HCT116 (cell line): ENCODE measurements around the gene RNF182. TPM values are rescaled to one million over a fixed set of nuclear protein-coding genes. Genes with fewer than 3 reads are reported as not detected.
"Not testable (repeated sequence)": the region's sequence is repeated elsewhere in the genome, so short reads cannot be mapped to it uniquely, and the experiment has no call there.

Experiments
- ATAC-seq: fragments of 200-7000 bp; cut with Tn5 transposase; 2 replicates; pipeline ENCODE4 v1.9.1; 2020; ENCODE audit warnings: mild to moderate bottlenecking, moderate library complexity
- Bru-seq: library from RNA; stranded (reverse); fragments of 400-500 nt; gene quantifications from one replicate; lab custom pipeline; 2021; lab: Mats Ljungman, UMichigan
- BruChase-seq, 2 experiments: library from RNA; stranded (reverse); fragments of 400-500 nt; gene quantifications; one replicate each; lab custom pipeline; 2021; lab: Mats Ljungman, UMichigan
- BruUV-seq: library from RNA; stranded (reverse); fragments of 400-500 nt; replicated peaks from 2 replicates; lab custom pipeline; 2021; lab: Mats Ljungman, UMichigan
- CTCF ChIA-PET: fragments of 300-600 bp; sonication (Branson Sonifier 250); formaldehyde crosslinking; loops from one replicate; lab custom pipeline; 2021; ENCODE audit warnings: antibody characterized with exemption; lab: Charles Lee
- POLR2A ChIA-PET: fragments of 300-600, 350-600 bp; sonication (Branson Sonifier 250); formaldehyde crosslinking; loops from one replicate; lab custom pipeline; 2021; ENCODE audit warnings: antibody characterized with exemption; lab: Charles Lee
- RAD21 ChIA-PET, 2 experiments: fragments of 300-600 bp; sonication (Branson Sonifier 250); formaldehyde crosslinking; loops; one replicate each; lab custom pipeline; 2023; ENCODE audit warnings: low total read pairs in 2 of 2; ENCODE audit not compliant: uncharacterized antibody in 2 of 2, unreplicated experiment in 2 of 2, low non-redundant PET in 1 of 2; lab: Charles Lee
- DNase-seq: peaks from one replicate; pipeline ENCODE4 v3.0.0-alpha.2; 2010; ENCODE audit warnings: low read depth, low spot score
- H2AFZ ChIP-seq: fragments of 200-600 bp; shearing (Covaris generic), sonication (generic); 2 replicates; pipeline ENCODE4 v1.6.1; 2017; ENCODE audit warnings: low read depth, mixed run types, mixed read lengths, antibody characterized with exemption, low read length; ENCODE audit not compliant: poor library complexity, severe bottlenecking
- H3K27ac ChIP-seq: 2 replicates; pipeline ENCODE4 v1.5.1; 2012; ENCODE audit warnings: low read depth, low read length
- H3K27me3 ChIP-seq: fragments of 200-600 bp; sonication (generic); 2 replicates; pipeline ENCODE4 v1.6.1; 2016; ENCODE audit warnings: mixed run types, low read length, mixed read lengths; ENCODE audit not compliant: insufficient read depth
- H3K36me3 ChIP-seq, 2 experiments: fragments of 200-500 bp in 1 of 2; fragments of 200-600 bp in 1 of 2; sonication (Bioruptor generic) in 1 of 2; sonication (generic) in 1 of 2; 2 replicates each; pipeline versions ENCODE4 v1.5.1 to v1.6.1; 2014 to 2016; ENCODE audit warnings: low read length in 2 of 2, inconsistent platforms in 1 of 2, mixed read lengths in 1 of 2, mixed run types in 1 of 2; ENCODE audit not compliant: insufficient read depth in 2 of 2, control insufficient read depth in 1 of 2
- H3K4me1 ChIP-seq, 2 experiments: fragments of 200-600 bp in 1 of 2; sonication (generic) in 1 of 2; 2 replicates each; pipeline versions ENCODE4 v1.5.1 to v1.6.1; 2012 to 2017; ENCODE audit warnings: low read length in 2 of 2, inconsistent platforms in 1 of 2, mild to moderate bottlenecking in 1 of 2, mixed read lengths in 1 of 2, mixed run types in 1 of 2, moderate library complexity in 1 of 2; ENCODE audit not compliant: insufficient read depth in 2 of 2, control insufficient read depth in 1 of 2
- H3K4me2 ChIP-seq: fragments of 200-600 bp; sonication (generic); 2 replicates; pipeline ENCODE4 v1.6.1; 2017; ENCODE audit warnings: mixed run types, low read length, mixed read lengths
- H3K4me3 ChIP-seq, 2 experiments: fragments of 200-600 bp in 1 of 2; sonication (generic) in 1 of 2; replicated peaks in 1 of 2; 2 replicates each; pipeline ENCODE4 v1.5.1; 2011 to 2016; ENCODE audit warnings: low read length in 2 of 2, control low read depth in 1 of 2, low read depth in 1 of 2, mild to moderate bottlenecking in 1 of 2, mixed read lengths in 1 of 2, mixed run types in 1 of 2
- H3K79me2 ChIP-seq: fragments of 200-600 bp; sonication (generic); 2 replicates; pipeline ENCODE4 v1.6.1; 2017; ENCODE audit warnings: mild to moderate bottlenecking, mixed run types, low read length, moderate library complexity, mixed read lengths; ENCODE audit not compliant: insufficient read depth
- H3K9ac ChIP-seq: fragments of 200-600 bp; sonication (generic); 2 replicates; pipeline ENCODE4 v1.6.1; 2016; ENCODE audit warnings: low read length, mixed read lengths
- H3K9me2 ChIP-seq: fragments of 200-600 bp; sonication (generic), shearing (Covaris generic); 2 replicates; pipeline ENCODE4 v1.6.1; 2017; ENCODE audit warnings: mixed run types, mild to moderate bottlenecking, moderate library complexity; ENCODE audit not compliant: insufficient read depth
- H3K9me3 ChIP-seq, 2 experiments: fragments of 200-500 bp in 1 of 2; fragments of 200-600 bp in 1 of 2; sonication (Bioruptor generic) in 1 of 2; sonication (generic) in 1 of 2; 2 replicates each; pipeline ENCODE4 v1.6.1; 2014 to 2017; ENCODE audit warnings: low read length in 2 of 2, mixed read lengths in 2 of 2, inconsistent platforms in 1 of 2, low read depth in 1 of 2, mild to moderate bottlenecking in 1 of 2, mixed run types in 1 of 2, moderate library complexity in 1 of 2; ENCODE audit not compliant: control insufficient read depth in 1 of 2, insufficient read depth in 1 of 2
- H4K20me1 ChIP-seq: fragments of 200-600 bp; sonication (generic), shearing (Covaris generic); 2 replicates; pipeline ENCODE4 v1.6.1; 2017; ENCODE audit warnings: mixed run types, mild to moderate bottlenecking, moderate library complexity; ENCODE audit not compliant: insufficient read depth
- EGR1 ChIP-seq: IDR thresholded peaks from 2 replicates; pipeline ENCODE4 v1.6.1; 2012; ENCODE audit warnings: low read depth
- FOSL1 ChIP-seq: IDR thresholded peaks from 2 replicates; pipeline ENCODE4 v1.6.1; 2012; ENCODE audit warnings: low read depth
- MAX ChIP-seq: IDR thresholded peaks from 2 replicates; pipeline ENCODE4 v1.6.1; 2012
- POLR2AphosphoS5 ChIP-seq: IDR thresholded peaks from 2 replicates; pipeline ENCODE4 v1.6.1; 2011; ENCODE audit warnings: mild to moderate bottlenecking, low read depth, low read length, moderate library complexity
- SP1 ChIP-seq: IDR thresholded peaks from 2 replicates; pipeline ENCODE4 v1.6.1; 2012; ENCODE audit warnings: low read depth
- SRF ChIP-seq: IDR thresholded peaks from 2 replicates; pipeline ENCODE4 v1.6.1; 2012; ENCODE audit warnings: low read depth
- intact Hi-C: fragments of 100-400 bp; cut with micrococcal nuclease; formaldehyde crosslinking; loops from 2 replicates; pipeline ENCODE4 v1.10.0; 2022
- long read RNA-seq: library from polyadenylated mRNA; unstranded; transcript quantifications from one replicate; pipeline ENCODE4 v2.0.0, GENCODE V29; 2021; ENCODE audit not compliant: unreplicated experiment
- polyA plus RNA-seq: library from polyadenylated mRNA; unstranded; fragments of >200 nt; gene quantifications from 2 replicates; pipeline ENCODE4 v1.2.1, GENCODE V29; 2012; ENCODE audit warnings: missing spikeins
- total RNA-seq: library from RNA; stranded (reverse); gene quantifications from one replicate; pipeline ENCODE4 v1.2.1, GENCODE V29; 2021; ENCODE audit not compliant: unreplicated experiment

Gene RNF182
- 6.5 TPM for total RNA-seq
- 3.0 and 5.9 TPM in 2 replicates for polyA plus RNA-seq
- percentile 59 among the genes with signal in this experiment for Bru-seq, nascent RNA
- percentile 51 among the genes with signal in this experiment for BruChase-seq, experiment 1, labeled RNA remaining after a 6-hour chase
- BruChase-seq, experiment 2, labeled RNA remaining after a 2-hour chase, result percentile 58 among the genes with signal in this experiment
- long read RNA-seq, partial matches to known transcripts, result 0 of 7 reads
- long read RNA-seq, other reads (novel, unspliced or antisense), result 3 of 7 reads

- H3K9me2 ChIP-seq, result no peaks in the 10 kb centered on the region
- peaks cover 8 to 19% of the 10 kb centered on the region in 2 experiments; a peak in 3 of 4 replicates for H3K4me1 ChIP-seq
- TSS peak; percentile 57 for BruUV-seq
- no peaks in the 10 kb centered on the region for H4K20me1 ChIP-seq
- no peaks in the 10 kb centered on the region for H3K9me3 ChIP-seq
- peak; percentile 43 for TF ChIP-seq POLR2AphosphoS5
- TF ChIP-seq SP1, result no peak
- no peak for TF ChIP-seq EGR1
- no peak for TF ChIP-seq FOSL1
- TF ChIP-seq MAX, result no peak
- no peaks in the 10 kb centered on the region for H3K36me3 ChIP-seq
- H3K9ac ChIP-seq, result peak within 1 kb of the TSS; percentile 59
- peak within 1 kb of the TSS; percentile 37; the same call in 1 of the 2 replicates for H3K27ac ChIP-seq
- no peak for DNase-seq
- ChIA-PET RAD21 (interaction anchor here in 1 of 2 experiments (0.7 to 1.3 kb wide), 3 partner anchors 12 to 121 kb away, joined by 3 to 6 read pairs (median 5); no protein-coding TSS in a partner anchor), CTCF (interaction anchor here (0.9 to 1.5 kb wide), 5 partner anchors 12 to 121 kb away, joined by 3 to 10 read pairs (median 5); no protein-coding TSS in a partner anchor), POLR2A (no interaction called here)
- peak within 1 kb of the TSS; percentile 84 for H2AFZ ChIP-seq
- intact Hi-C loops, result no loop called here
- peak within 1 kb of the TSS; percentile 65 to 76 for H3K4me3 ChIP-seq
- H3K27me3 ChIP-seq, result no peaks in the 10 kb centered on the region
- ATAC-seq, result peak; percentile 25
- H3K79me2 ChIP-seq, result no peaks in the 10 kb centered on the region
- peak within 1 kb of the TSS; percentile 99 for H3K4me2 ChIP-seq
Measured at GRCh38 chr6:13924949-13925881, at the start of gene RNF182. Gene RNF182, plus strand, starts transcription at chr6:13924952. Its CDS starts 52,168 bp downstream, at chr6:13977120.

GRCh38 chr6:13877051-13877450 is 47.7 kb upstream of the RNF182 start:
- no peak overlapping the region for H3K4me3 ChIP-seq
- no peaks in the 10 kb centered on the region for H3K27me3 ChIP-seq
- intact Hi-C loops, result no loop called here
- DNase-seq, result no peak
- H3K9me3 ChIP-seq, result no peaks in the 10 kb centered on the region
- peak; percentile 63 for TF ChIP-seq EGR1
- TF ChIP-seq SRF, result no peak
- TF ChIP-seq, all 23 proteins: peak for 1
- no peaks in the 10 kb centered on the region for H3K36me3 ChIP-seq
- no peak overlapping the region for H3K9ac ChIP-seq
- CTCF ChIA-PET, result no interaction called here
- H3K4me2 ChIP-seq, result peak overlapping the region; percentile 39
- no TSS peak for BruUV-seq
- no peak overlapping the region for H3K27ac ChIP-seq
- H2AFZ ChIP-seq, result peak overlapping the region; percentile 59
- RAD21 ChIA-PET, result no interaction called here
- H4K20me1 ChIP-seq, result no peaks in the 10 kb centered on the region
- peaks cover 0 to 17% of the 10 kb centered on the region in 2 experiments; a peak in 3 of 4 replicates for H3K4me1 ChIP-seq
- POLR2A ChIA-PET, result no interaction called here
- H3K9me2 ChIP-seq, result no peaks in the 10 kb centered on the region
- H3K79me2 ChIP-seq, result no peaks in the 10 kb centered on the region
- ATAC-seq, result no peak

GRCh38 chr6:13880061-13880663 is 44.6 kb upstream of the RNF182 start:
- not testable (repeated sequence) for ATAC-seq

More at GRCh38 chr6:13880061-13880663, 44.6 kb upstream of the RNF182 start:
- H3K9ac ChIP-seq, intact Hi-C loops, H3K79me2 ChIP-seq, H3K4me2 ChIP-seq, H3K9me2 ChIP-seq, H3K36me3 ChIP-seq, BruUV-seq, CTCF ChIA-PET, H3K4me1 ChIP-seq, H3K27ac ChIP-seq, H3K4me3 ChIP-seq, H3K27me3 ChIP-seq, RAD21 ChIA-PET, POLR2A ChIA-PET, H3K9me3 ChIP-seq, DNase-seq, H2AFZ ChIP-seq, H4K20me1 ChIP-seq: not testable (repeated sequence)
